GM19035 (cell line): ENCODE measurements around the gene FADS2.

ENCODE experiments used
- ATAC-seq: cut with Tn5 transposase; IDR thresholded peaks from one replicate; pipeline ENCODE4 v1.9.1; 2021; ENCODE audit not compliant: unreplicated experiment

The FADS2 gene

DNA sequence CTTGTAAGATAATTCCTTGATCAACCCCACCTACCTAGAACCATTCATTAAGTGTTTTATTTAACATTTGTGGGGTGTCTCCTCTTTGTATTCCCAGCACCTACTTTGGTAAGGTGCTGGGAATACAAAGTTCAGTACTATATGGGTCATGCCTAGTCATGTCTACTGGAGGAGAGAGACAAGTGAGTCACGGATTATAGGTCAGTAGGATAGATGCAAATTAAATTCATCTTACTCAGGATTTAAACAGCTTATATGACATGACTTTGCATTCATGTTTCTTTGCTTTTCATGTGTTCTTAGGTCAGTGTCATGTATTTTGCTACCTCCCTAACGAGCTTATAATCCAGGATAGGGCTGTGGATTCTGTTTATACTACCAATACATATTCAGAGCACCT, 7.9 kb upstream of the FADS2 start:
- ATAC-seq: no peak

DNA sequence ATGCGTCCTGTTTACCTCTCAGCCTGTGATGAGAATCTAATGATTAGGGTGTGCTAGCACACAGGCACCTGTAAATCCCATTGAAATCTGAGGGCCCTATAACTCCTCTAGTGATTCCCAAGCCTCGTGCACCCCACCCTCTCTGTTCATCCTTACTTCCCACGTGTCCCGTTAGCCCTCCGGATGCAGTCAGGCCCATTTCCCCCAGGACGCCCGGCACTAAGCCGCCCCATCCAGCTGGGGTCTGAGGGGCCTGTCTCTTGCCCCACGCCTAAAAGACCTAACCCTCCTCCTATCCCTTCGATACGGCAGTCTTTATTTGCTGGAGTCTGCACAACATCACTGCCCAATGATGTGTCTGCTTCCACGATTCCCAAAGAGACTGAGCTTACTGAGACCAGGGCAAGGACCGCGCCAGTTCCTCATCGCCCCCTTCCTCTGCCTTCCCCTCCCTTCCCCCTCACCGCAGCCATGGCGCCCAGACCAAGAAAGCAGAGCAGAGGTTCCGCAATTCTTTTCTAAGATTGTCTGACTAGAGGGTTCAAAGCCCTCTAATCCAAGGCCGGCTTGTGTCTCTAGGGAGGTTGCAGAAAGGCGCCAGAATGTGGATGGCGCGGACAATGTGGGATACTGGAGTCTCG, 1.1 kb upstream of the FADS2 start:
- ATAC-seq: peak; percentile 7

DNA sequence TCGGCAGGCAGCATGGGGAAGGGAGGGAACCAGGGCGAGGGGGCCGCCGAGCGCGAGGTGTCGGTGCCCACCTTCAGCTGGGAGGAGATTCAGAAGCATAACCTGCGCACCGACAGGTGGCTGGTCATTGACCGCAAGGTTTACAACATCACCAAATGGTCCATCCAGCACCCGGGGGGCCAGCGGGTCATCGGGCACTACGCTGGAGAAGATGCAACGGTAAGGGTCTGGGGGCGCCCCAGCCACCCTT, 204 bp downstream of the FADS2 start:
- ATAC-seq: peak; percentile 9

DNA sequence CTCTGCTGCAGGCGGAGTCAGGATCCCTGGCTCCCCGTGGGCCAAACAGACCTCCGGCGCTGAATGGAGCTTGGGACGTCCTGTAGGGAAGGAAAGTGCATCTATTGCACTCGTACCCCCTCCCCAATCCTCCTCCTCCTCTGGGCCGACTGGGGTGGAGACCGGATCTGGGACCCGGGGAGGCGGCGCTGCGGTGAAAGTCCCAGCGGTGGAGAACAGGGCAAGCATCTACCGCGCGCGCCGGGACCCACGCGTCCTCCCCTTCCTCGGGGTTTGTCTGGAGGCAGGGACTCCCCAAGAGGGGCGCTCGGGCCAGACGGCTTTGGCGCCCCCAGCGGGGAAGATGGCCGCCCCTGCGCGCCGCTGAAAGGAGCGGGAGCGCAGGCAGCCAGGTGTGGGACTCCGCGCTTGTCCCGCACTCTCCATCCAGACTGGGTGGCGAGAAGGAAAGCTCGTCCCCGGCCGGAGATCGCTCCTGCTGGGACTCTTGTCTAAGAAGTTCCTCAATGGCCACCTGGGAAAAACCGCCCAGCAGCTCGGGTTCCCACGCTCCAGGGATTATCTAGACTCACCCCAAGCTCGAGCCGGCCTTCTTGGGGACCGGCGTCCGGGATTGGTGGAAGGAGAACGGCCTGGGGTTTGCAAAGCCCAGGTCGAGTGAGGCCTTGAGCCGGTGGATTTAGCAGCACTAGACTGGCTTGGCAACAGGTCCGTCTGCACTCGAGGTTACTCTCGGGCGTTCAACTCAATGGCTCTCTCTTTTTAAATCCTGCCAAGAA, 718 bp downstream of the FADS2 start:
- peak; percentile 31 for ATAC-seq

DNA sequence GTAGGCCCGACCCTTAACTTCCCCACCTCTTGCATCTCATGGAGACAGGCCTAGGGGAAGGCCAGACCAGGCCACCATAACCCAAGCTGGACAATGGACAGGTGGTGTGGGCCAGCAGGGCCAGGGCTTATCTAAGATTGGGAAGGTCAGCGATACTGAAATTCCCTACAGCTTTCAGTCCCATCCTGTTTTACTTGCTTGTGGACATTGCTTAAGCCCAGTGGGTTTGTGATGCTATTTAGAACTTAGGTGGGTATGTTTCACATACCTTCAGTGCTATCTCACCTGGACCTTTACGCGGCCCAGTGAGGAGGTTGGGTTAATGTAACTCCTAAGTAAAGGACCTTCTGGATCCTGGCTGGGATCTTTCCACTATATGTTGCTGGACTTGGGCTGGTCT, 1.7 kb downstream of the FADS2 start:
- no peak for ATAC-seq

DNA sequence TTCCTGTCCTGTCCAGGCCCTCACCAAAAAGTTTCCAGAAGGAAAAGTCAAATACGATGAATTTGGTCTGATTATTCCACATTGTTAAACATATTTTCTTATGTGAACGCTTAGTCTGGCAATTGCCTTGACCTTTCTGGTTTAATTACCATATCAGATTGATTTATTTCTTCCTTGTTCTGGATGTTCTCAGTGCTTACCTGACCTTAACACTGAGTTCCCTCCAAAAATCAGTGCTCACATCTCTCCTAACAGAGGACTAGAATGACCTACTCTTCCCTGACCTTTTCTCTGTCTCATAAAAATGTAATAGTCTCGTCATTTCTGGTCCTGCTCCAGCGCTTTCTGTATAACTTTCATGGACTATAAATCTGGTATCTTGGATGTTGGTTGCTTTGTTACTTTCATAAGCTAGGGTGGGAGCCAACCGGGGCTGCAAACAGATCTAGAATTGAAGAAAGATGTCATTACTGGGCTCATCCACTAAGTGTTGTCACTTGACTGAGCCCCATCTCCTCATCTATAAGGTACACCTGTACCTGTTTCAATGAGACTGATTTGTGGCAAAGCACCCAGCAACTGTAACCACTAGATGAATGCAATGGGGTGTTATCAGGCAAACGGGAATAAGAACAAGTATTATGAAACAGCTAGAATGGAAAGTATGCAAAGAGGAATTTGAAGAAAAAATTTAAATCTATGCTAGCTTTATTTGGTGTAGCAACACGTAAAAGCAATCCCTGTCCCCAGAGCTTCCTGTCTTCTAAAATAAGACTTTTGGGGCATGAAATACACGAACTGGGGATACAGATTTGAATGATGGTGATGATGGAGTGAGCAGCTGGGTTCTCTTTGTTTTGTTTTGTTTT, 2.4 kb downstream of the FADS2 start:
- no peak for ATAC-seq

DNA sequence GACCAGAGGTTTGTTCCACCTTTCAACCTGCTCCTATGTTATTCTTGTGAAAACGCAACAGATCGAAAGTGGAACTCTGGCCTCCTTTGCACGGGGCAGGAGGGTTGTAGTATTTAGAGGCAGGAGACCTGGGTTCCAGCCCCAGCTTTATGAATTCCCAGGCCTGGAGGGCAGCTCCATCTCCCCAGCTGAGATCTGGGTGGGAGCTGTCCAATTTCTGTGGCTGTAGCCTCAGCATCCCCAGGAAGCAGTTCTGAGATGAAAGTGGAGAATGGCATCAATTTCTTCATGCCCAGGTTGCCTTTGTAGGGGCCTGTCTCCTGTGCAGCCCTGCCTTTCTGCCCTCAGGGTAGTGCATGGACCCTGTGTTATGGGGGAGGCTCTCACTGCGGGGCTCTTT, 4.1 kb downstream of the FADS2 start:
- no peak for ATAC-seq

DNA sequence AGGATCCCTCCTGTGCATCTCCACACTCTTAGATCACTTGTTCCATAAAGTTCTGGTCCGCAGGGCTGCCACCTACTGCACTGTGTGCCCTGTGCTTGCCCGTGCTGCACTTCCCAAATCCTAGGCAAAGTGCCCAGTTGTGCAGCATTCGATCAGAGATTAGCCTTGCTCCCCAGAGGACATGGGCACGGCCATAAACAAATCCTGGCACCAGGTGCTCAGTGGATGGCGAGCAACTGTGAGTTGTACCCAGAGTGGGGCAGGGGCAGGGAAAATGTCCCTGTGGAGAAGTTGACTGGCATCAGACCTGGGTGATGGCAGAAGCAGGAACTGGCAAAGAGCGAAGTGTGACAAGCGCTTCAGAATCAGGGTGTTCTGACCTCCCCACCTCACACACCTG, 4.7 kb downstream of the FADS2 start:
- no peak for ATAC-seq

DNA sequence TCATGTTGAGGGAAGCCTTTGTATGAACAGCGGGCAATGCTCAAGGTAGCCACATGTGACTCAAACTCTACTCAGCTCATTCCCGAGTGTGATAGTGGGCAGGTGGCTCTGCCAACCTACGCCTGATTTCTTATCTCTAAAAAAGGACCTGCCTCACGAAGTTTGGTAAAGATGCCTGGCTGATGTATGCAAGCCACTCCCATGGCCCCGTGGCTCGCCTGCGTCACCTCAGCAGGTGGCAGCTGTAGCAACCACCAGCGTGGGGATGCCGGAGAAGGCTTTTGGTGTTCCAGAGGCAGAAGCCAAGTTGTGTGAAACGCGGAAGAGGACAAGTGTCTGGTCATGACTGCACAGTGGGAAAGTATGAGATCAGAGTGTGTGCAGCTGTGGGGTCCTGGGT, 5.4 kb downstream of the FADS2 start:
- ATAC-seq: no peak

DNA sequence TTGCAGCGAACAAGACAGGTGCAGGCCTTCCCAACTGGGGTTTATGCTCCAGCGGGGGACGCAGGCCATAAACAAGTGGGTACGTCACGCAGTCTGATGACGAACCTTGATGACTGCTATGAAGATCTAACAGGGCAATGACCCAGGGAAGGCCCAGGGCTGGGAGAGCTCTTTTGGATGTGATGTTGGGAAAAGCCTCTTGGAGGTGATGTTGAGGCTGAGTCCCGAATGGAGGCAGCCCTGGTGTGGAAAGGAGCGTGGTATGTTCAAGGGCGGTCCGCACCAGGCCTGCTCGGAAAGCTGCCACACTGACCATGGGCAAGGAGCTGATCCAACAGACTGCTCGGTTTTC, 5.8 kb downstream of the FADS2 start:
- no peak for ATAC-seq

DNA sequence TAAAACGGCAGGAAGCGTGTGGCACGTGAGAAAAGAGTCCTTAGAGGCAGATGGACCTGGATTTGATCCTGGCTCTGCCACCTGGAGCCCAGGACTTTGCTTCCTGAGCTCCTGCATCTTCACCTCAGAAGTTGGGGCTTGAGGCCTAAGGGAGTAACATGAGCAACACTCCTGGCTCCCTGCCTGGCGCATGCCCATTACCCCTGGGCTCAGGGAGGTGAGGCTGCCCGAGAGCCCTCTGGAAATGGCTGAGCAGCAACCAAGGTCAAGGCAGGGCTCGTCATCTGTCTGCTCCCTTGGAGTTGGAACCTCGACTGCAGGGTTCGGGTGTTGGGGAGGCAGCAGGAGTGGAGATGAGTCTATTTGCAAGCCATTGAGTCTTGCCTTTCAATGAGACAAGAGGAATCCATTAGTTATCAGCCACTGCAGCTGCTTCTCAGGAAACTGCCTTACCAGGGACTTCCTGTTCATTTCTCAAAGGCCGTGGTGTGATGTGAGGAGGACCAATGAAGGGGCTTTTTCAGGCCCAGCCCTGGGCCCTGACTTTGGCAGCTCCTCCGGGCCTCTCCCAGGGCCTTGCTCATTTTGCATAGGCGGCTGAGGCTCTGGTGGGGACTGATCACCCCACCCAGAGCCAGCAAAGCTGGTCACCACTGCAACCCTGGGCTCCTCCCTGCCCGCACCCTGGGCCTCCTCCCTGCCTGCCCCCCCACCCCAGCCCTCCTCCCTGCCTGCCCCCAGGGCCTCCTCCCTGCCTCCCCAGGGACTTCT, 6.4 kb downstream of the FADS2 start:
- ATAC-seq: peak; percentile 85

DNA sequence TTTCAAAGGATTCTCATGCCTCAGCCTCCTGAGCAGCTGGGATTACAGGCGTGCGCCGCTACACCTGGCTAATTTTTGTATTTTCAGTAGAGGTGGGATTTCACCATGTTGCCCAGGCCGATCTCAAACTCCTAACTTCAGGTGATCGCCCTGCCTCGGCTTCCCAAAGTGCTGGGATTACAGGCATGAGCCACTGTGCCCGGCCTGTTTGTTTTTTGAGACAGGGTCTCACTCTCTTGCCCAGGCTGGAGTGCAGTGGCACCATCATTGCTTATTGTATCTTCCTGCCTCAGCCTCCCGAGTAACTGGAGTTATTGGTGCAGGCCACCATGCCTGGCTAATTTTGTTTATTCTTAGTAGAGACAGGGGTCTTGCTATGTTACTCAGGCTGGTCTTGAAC, 8.1 kb downstream of the FADS2 start:
- no peak for ATAC-seq

DNA sequence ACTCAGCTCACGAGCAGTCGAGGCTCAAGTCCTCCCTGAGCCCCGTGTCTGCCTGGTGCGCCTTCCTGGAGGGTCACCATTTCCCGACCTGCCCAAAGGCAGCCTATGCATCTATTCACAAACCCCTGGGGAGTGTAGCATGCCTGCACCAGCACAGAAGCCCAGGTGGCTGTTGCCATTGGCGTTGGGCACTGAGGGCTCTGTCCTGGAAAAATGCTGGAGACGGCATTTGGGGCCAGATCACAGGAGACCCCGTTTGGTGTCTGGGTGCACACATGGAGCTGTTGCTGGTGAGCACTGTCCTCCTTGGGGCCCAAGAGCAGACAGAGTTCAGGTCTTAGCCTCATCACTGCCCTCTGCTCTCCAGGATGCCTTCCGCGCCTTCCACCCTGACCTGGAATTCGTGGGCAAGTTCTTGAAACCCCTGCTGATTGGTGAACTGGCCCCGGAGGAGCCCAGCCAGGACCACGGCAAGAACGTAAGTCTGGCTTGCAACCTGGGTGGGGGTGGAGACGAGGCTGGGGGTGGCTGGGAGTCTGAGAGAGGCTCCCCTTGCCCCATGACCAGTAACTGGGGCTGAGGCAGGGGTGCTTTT, 9.4 kb downstream of the FADS2 start:
- no peak for ATAC-seq

DNA sequence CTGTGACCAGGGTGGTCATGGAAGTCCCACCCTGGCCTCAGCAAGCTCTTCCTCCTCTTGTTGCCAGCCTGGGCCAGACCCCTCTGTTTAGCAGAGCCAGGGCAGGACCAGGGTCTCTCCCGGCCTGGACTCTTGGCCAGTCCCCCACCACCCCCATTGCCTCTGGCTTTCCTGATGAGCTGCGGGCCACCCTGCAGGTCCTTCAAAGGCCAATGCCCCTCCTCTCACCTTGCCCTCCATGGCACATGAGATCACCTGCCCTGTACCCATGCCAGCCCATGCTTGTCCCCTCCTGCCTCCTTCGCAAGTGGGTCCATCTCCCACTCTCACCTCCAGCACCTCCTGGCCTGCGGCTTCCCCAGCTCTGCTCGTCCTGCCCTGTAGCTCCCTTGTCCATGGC, 10.4 kb downstream of the FADS2 start:
- ATAC-seq: no peak

DNA sequence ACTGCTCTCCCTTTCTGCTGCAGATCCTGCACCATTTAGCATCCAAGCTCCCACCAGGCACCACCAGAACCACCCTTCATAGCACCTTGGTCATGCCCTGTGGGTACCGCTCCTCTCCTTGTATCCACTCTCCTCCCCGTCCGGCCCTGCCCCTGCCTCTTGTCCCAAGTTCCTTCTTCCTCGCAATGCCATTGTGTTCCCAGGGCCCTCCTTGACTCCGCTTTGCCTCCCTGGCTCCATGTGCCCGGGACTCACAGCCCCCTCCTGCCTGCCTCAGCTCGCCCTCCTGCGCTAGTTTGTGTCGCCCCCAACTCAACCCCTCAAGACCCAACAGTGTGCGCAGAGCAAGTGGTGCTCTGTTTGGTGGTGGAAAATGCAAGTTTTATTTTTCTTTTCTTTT, 10.8 kb downstream of the FADS2 start:
- no peak for ATAC-seq

DNA sequence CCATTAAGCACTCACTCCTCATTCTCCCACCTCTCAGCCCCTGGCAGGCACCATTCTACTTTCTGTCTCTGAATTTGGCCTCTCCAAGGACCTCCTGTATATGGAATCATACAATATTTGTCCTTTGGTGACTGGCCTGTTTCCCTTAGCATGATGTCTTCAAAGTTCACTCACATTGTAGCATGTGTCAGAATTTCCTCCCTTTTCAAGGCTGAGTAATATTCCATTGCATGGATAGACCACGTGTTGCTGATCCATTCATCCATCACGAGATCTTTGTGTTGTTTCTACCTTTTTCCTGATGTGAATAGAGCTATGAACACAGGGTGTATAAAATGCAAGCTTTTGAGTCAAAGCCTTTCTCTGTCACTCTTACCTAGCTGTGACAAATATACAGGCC, 11.6 kb downstream of the FADS2 start:
- ATAC-seq: no peak

DNA sequence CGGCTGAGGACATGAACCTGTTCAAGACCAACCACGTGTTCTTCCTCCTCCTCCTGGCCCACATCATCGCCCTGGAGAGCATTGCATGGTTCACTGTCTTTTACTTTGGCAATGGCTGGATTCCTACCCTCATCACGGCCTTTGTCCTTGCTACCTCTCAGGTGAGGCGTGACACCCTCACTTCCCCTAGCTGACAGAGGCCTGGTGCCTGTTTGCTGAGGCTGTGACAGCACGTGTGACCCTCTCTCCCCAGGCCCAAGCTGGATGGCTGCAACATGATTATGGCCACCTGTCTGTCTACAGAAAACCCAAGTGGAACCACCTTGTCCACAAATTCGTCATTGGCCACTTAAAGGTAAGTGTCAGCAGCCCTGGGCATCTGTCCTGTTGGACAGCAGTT, 12.3 kb downstream of the FADS2 start:
- no peak for ATAC-seq

DNA sequence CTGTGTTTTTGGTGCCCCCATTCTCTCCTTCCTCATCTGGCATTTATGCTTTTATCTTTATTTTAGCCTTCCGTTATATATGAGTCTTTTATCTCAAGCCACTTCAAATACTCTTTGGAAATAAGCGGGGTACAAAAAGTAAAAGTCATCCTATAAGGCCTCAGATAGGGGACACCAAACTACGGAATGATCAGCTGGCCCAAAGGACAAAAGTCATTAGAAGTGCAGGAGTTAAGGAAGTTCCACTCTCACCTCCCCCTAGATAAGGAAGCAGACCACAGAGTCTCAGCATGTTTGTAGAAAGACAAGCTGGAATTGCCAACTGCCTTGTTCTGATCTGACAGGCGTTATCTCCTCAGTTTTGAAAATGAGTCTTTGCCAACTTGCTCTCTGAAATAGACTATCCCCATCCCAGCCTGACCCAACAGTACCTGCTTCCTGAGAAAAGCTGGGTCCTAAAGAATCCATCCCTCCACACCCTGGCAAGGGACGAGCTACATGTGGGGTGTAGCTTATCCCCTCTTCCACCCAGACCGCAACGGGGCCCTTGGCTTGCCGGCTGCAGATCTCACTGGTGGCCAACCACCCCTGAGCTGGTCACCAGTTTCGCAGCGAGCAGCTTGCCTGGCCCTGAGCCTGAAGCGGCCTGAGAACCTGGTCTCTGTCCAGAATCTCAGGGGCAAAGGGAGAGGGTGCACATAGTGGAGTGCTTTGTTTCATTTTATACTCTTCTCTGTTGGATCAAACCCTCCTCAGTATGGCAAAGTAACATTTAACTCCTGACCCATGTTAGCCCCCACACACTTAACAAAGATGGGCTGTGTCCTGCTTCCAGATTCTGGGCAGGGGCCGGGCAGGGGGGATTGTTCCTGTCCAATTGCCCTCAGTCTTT, 13.8 kb downstream of the FADS2 start:
- no peak for ATAC-seq

DNA sequence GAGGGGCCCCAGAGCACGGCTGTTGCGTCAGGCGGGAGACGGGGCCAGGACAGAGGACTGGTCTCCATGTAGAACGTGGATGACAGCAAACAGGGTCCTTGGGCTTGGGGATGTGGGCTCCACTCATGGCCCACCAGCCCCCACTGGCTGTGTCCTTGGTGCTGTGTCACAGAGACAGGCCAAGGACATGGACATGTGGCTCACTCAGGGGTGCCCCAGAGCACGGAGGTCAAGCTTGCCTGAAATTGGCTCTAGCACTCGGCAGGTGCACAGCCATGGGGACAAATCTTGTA, 14.4 kb downstream of the FADS2 start:
- ATAC-seq: no peak

DNA sequence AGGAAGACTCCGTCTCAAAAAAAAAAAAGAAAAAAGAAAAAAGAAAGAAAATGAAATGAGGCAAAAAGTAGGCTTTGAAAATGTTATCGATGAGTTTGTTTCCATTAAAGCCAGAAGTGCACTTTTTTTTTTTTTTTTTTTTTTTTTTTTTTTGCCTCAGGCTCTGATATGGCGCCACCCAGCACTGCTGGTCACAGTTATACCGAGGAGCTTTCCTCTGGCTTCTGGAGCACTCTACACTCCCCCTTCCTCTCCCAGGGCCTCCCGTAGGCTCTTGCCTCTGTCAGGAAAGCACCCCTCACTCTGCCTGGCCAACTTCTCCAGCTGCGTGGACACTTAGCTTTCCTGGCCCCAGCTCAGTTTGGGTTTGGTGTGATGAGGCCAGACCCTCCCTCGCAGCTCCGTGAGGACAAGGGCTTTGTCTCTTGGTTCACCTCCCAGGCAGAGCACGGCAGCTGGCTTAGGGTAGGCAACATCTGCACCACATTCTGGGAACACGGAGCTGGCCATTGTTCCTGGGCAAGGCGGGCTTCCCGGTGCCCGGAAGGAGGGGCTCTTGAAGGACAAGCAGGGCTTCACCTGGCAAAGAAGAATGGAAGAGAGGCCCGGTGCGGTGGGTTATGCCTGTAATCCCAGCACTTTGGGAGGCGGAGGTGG, 16.9 kb downstream of the FADS2 start:
- no peak for ATAC-seq
